ENCODE measurements around the gene KLF13. TPM values are rescaled to one million over a fixed set of nuclear protein-coding genes. Genes with fewer than 3 reads are reported as not detected.

The KLF13 gene
- 10 to 100 TPM; 25.7 to 38.4 TPM for total RNA-seq

DNA sequence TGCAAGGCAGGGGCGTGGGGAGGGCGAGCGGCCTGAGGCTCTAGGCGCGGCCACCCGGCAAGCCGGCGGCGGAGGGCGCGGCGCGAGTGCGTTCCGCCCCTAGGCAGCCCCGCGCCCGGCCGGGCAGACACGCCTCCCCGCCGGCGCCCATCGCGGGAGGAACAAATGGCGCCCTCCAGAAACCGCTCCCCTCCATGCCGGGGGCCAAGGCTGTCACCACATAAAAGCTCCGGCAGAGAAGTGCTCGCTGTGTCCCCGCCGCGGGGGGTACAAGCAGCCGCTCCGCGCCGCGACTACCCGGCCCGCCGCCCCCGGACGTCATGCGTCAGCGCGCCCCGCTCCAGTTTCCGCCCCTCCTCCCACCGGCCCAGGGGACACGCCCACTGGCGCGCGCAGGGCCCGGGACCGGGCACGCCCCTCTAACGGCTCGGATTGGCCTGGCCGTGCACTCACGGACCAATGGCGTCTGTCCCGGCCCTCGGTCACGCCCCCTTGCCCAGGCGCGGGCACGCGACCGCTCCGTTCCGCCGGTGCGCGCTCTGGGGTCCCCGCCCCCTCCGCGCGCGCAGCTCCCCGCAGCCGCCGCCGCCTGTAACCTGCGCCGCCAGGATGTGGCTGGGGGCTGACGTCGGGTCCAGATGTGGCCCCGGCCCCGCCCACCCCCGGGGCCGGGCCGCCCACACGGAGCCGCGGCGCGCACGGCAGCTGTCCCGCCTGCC, at the start of gene KLF13:
TSS of gene KLF13 (plus strand) at position 680 of the 719 bp plus-strand sequence. CDS start 378 bp downstream, outside the sequence.
- Histone ChIP-seq H3K4me1 (peaks cover 35% of the 10 kb centered on the region), H3K36me3 (replicated peaks in 1 of 2; ENCODE audit: insufficient read depth in 1 of 2, low read depth in 2 of 2) (no peaks in the 10 kb centered on the region), H3K4me3 (peak within 1 kb of the TSS; percentile 51 to 86), H3K9me3 (no peaks in the 10 kb centered on the region), H3K27me3 (no peaks in the 10 kb centered on the region), H3K27ac (peak within 1 kb of the TSS; percentile 98 to 100 (median 99))
- WGBS, 2 donors: 1% methylated on average over 90 of the region's 99 CpGs; no CpG with 5 or more reads in 1 of the 2 donors
- peak; percentile 94 to 98 (median 95) for TF ChIP-seq POLR2A (IDR thresholded peaks at IDR 0.05)
- TF ChIP-seq, protein P1, sequence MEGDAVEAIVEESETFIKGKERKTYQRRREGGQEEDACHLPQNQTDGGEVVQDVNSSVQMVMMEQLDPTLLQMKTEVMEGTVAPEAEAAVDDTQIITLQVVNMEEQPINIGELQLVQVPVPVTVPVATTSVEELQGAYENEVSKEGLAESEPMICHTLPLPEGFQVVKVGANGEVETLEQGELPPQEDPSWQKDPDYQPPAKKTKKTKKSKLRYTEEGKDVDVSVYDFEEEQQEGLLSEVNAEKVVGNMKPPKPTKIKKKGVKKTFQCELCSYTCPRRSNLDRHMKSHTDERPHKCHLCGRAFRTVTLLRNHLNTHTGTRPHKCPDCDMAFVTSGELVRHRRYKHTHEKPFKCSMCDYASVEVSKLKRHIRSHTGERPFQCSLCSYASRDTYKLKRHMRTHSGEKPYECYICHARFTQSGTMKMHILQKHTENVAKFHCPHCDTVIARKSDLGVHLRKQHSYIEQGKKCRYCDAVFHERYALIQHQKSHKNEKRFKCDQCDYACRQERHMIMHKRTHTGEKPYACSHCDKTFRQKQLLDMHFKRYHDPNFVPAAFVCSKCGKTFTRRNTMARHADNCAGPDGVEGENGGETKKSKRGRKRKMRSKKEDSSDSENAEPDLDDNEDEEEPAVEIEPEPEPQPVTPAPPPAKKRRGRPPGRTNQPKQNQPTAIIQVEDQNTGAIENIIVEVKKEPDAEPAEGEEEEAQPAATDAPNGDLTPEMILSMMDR (IDR thresholded peaks at IDR 0.05): peak in 1 of 7 experiments; percentile 7
- intact Hi-C loops (cut with DNase I): no loop called here
- ATAC-seq: peak; percentile 80
- peak; percentile 98 to 99 (median 99) for DNase-seq

DNA sequence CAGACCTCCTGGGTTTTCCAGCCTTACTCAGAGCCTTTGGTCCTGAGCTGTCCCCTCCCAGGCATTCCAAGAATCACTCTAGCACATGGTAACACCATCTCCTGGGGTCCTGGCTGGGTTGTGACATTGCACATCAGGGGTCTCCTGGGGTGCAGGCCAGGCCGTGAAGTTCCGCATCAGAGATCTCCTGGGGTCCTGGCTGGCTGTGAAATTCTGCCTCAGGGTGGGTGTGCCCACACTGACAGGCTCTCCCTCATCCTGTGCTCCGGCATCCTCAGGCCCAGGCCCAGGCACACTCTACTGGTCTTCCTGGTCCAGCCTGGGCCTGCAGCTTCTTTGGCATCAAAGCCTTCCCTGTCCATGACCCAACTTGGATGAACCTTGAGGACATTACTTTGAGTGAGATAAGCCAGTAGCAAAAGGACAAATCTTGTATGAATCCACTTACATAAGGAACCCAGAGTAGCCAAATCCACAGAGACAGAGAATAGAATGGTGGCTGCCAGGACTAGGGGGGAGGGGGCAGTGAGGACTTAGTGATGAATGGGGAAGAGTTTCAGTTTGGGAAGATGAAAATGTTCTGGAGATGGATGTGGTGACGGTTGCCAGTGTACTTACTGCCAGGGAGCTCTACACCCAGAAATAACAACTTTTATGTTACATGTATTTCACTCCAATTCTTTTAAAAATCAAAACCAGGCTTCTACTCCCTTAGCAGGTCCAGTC, 49.1 kb upstream of the KLF13 start:
- DNase-seq (no peak), ATAC-seq (no peak)
- WGBS, 2 donors: 90 to 93% methylated on average over 4 of the region's 4 CpGs

DNA sequence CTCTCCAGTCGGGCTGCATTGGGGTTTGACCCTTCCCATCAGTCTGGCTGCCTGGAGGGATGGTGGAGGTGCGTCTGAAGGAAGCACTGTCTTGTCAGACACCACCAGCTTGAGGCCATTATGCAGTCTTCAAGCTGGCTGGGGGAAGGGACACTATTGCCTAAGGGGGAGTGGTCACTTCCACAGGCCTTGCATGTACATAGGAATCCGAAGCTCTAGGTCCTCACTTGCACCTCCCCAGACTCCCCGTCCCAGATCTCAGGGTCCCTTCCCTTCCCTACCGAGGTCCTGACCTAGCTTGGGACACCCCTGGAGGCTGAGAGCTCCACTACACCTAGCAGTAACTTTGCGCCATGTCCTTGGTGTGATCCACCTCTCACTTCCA, 48.6 kb upstream of the KLF13 start:
- intact Hi-C loops (cut with DNase I): no loop called here
- TF ChIP-seq POLR2A (IDR thresholded peaks at IDR 0.05): no peak
- TF ChIP-seq, protein P1 (IDR thresholded peaks at IDR 0.05): no peak
- peak in 1 of 4 donors; percentile 7 for DNase-seq

More for the DNA sequence above, 49.1 kb upstream of the KLF13 start:
- Histone ChIP-seq H3K4me1 (peaks cover 16% of the 10 kb centered on the region), H3K9me3 (no peaks in the 10 kb centered on the region), H3K27ac (no peak overlapping the region), H3K27me3 (no peaks in the 10 kb centered on the region), H3K4me3 (no peak overlapping the region), H3K36me3 (replicated peaks in 1 of 2; ENCODE audit: insufficient read depth in 1 of 2, low read depth in 2 of 2) (no peaks in the 10 kb centered on the region)
- TF ChIP-seq, protein P1 (IDR thresholded peaks at IDR 0.05): no peak
- no peak for TF ChIP-seq POLR2A (IDR thresholded peaks at IDR 0.05)
- intact Hi-C loops (cut with DNase I): no loop called here

DNA sequence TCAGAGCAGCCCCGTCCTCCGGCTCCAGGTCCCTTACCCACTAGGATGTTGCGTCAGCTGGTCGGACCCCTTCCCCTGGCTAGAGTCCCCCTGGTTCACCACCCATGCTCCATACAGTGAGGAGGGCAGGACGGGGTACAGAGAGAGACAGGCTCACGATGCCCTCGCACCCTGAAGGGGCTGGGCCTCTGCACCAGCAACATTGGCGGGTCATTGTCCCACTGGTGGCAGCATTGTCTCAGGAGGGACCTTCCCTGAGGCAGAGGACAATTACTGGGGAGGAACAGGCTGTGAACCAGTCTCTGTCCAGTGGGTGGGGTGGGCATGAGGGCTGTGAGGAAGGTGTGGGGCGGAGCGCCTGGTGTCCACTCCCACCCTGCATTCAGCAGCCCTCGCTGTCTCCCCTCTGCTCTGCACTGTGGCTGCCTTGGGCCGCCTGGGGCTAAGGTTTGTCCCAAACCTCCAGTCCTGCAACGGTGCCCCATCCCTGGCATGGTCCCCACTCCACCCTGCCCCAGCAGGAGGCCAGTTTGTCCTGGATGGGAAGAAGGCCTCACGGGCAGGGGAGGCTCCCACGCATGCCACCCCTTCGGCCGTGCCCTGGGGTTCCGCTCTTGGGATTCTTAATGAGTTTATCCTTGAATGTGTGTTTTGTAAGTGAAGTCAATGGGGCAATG, 48.0 kb upstream of the KLF13 start:
- TF ChIP-seq POLR2A (IDR thresholded peaks at IDR 0.05): no peak
- Histone ChIP-seq H3K27me3 (no peaks in the 10 kb centered on the region), H3K4me1 (peaks cover 16% of the 10 kb centered on the region), H3K36me3 (replicated peaks in 1 of 2; ENCODE audit: insufficient read depth in 1 of 2, low read depth in 2 of 2) (no peaks in the 10 kb centered on the region), H3K9me3 (no peaks in the 10 kb centered on the region), H3K4me3 (no peak overlapping the region), H3K27ac (no peak overlapping the region)
- ATAC-seq: no peak
- WGBS, 2 donors: 91 to 92% methylated on average over 9 to 18 of the region's 18 CpGs
- intact Hi-C loops (cut with DNase I): no loop called here
- peak in 1 of 4 donors; percentile 8 for DNase-seq

More for the DNA sequence above, 48.6 kb upstream of the KLF13 start:
- ATAC-seq: no peak
- H3K27me3 ChIP-seq: no peaks in the 10 kb centered on the region
- no peak overlapping the region for H3K4me3 ChIP-seq
- peaks cover 16% of the 10 kb centered on the region for H3K4me1 ChIP-seq
- H3K9me3 ChIP-seq: no peaks in the 10 kb centered on the region
- H3K27ac ChIP-seq: no peak overlapping the region
- 74 to 78% methylated on average over 5 to 6 of the region's 6 CpGs for WGBS, 2 donors
- H3K36me3 ChIP-seq (replicated peaks in 1 of 2; ENCODE audit: insufficient read depth in 1 of 2, low read depth in 2 of 2): no peaks in the 10 kb centered on the region

Data from body of pancreas (tissue), 4 donors.